ENCODE results near the gene MAPK8.

MAPK8 gene

DNA sequence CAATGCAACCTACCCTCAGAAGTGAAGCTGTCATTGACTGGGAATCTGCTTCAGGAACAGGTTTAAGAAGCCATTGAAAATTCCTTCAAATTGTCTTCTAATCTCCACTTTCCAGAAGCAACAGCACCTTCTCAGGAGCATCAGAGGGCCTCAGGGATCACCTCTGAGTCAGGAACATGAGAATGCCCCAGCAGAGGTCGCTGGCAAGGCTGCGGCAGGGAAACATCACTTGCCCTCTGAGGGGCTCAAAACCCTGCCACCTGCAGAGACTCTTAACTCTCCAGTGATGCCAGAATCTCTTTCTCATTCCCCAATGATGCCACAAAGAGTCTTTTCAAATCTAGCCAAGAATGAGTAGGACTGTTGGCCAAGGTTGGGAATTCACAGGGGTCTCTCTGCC is 5.9 kb upstream of the MAPK8 start:
- TF ChIP-seq, protein P1, sequence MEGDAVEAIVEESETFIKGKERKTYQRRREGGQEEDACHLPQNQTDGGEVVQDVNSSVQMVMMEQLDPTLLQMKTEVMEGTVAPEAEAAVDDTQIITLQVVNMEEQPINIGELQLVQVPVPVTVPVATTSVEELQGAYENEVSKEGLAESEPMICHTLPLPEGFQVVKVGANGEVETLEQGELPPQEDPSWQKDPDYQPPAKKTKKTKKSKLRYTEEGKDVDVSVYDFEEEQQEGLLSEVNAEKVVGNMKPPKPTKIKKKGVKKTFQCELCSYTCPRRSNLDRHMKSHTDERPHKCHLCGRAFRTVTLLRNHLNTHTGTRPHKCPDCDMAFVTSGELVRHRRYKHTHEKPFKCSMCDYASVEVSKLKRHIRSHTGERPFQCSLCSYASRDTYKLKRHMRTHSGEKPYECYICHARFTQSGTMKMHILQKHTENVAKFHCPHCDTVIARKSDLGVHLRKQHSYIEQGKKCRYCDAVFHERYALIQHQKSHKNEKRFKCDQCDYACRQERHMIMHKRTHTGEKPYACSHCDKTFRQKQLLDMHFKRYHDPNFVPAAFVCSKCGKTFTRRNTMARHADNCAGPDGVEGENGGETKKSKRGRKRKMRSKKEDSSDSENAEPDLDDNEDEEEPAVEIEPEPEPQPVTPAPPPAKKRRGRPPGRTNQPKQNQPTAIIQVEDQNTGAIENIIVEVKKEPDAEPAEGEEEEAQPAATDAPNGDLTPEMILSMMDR (IDR thresholded peaks at IDR 0.05; ENCODE audit: low read depth, low read length, missing control alignments), result no peak
- H3K4me3 ChIP-seq (ENCODE audit: low read depth, low read length), result no peak overlapping the region
- DNase-seq (ENCODE audit: low read depth), result no peak

DNA sequence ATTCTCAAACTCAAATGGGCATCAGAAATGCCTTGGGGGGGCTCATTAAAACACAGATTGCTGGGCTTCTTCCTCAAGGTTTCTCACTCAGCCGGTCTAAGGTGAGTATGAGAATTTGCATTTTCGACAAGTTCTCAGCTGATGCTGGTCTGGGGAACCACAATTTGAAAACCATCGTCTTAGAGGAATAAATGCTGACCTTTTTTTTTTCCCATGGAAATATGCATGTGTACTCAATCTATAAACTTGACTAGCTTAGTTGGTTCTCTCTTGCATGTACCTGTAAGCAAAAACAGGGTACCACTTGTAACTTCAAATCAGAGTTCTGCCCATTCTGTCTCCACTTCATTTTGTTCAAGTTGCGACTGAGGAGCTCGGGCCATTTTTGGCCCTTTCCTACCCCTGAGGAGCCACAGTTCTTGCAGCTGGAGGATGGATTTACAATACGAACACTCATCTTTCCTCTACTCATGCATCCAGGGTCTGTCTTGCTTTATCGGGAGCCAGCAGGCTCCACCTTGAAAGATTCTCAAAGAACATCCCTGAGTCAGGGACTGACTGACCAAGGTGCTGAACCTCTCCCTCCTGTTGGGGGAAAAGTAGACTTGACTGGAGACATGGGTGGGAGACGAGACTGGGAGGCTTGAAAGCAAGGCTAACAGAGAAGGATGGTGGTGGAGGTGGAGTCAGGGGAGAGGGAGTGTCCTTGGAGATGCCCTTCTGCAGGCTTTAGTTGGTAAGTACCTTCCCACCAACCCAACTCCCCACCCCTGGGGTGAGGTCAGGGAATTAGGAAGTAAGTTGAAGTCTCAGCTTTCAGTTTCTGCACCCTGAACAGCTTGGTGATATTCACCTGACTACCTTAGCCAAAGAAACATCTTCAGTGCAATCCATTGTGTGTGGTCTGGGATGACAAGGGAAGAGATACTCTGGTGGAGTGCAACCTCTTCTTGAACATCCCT is 3.7 kb upstream of the MAPK8 start:
- TF ChIP-seq, protein P1 (IDR thresholded peaks at IDR 0.05; ENCODE audit: low read depth, low read length, missing control alignments), result no peak
- no peak overlapping the region for H3K4me3 ChIP-seq (ENCODE audit: low read depth, low read length)

DNA sequence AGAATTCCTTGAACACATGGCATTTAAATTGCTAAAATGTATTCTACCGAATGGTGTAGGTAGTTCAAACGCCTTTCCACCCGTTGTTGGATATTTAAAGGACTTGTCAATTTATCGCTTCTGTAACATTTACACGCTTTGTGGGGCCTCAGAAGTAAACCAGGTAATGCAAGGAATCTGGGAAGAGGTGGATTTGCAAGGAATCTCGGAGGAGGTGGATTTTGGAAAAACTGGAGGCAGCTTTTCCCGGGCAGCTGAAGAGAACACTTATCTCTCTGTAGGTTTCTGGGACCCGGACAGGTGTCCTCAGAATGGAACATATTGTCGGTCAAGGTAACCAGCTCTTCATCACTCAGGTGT is 592 bp upstream of the MAPK8 start:
- no peak for DNase-seq (ENCODE audit: low read depth)
- H3K4me3 ChIP-seq (ENCODE audit: low read depth, low read length), result peak overlapping the region; percentile 22
- TF ChIP-seq, protein P1 (IDR thresholded peaks at IDR 0.05; ENCODE audit: low read depth, low read length, missing control alignments), result no peak

More for the DNA sequence above, 3.7 kb upstream of the MAPK8 start:
- no peak for DNase-seq (ENCODE audit: low read depth)

DNA sequence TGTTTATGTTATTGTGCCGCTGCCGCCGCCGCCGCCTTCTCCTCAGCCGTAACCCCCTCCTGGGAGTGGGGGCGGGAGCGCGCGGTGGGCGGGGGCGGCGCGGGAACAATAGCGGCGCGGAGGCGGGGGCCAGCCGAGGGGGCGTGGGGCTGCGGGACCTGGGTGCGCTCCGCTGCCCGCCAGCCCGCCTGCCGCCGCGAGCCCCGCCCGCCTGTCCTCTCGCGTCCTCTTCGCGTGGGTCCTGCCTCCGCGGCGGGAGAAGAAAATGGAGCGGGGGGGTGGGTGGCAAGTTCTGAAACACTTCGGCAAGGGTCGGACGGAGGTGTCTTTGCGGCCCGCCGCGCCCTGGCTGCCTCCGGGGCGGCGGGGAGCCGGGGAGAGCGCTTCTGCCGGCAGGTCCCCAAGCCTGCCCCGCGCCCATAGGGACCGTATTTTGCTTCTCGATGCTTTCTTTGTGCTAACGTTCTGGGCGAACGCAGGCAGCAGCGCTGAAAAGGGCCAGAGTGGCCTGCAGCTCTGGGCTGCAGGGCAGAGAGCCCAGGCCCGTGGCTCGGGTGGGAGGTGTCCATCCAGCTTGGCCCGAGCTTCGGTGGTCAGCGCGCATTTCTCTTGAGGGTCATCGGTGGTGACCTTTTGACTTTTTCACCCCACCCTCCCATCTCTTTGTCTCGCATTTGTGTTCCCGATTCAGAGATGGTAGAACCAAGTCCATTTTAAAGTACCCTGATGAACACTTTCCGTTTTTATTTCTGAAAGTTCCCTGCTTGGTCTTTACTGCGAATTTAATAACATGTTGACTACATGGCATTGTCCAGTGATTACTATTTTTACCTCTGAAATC is 613 bp downstream of the MAPK8 start:
- TF ChIP-seq, protein P1 (IDR thresholded peaks at IDR 0.05; ENCODE audit: low read depth, low read length, missing control alignments), result no peak
- no peak for DNase-seq (ENCODE audit: low read depth)
- H3K4me3 ChIP-seq (ENCODE audit: low read depth, low read length), result peak overlapping the region; percentile 94

DNA sequence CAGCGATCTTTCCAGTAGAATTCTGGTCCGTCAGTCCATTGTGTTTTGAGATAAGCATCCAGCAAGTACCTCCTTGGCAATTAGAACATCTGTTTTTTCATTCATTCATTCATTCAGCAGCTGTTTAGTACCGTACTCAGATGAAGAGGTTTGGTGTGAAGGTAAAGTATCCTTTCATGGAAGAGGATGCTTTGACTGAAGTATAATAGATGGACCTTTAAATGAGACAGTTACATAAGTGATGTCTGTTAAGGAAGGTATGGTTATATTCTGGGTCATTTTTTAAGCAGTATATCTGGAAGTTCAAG is 1.2 kb downstream of the MAPK8 start:
- TF ChIP-seq, protein P1 (IDR thresholded peaks at IDR 0.05; ENCODE audit: low read depth, low read length, missing control alignments), result no peak
- no peak for DNase-seq (ENCODE audit: low read depth)
- peak overlapping the region; percentile 94 for H3K4me3 ChIP-seq (ENCODE audit: low read depth, low read length)

DNA sequence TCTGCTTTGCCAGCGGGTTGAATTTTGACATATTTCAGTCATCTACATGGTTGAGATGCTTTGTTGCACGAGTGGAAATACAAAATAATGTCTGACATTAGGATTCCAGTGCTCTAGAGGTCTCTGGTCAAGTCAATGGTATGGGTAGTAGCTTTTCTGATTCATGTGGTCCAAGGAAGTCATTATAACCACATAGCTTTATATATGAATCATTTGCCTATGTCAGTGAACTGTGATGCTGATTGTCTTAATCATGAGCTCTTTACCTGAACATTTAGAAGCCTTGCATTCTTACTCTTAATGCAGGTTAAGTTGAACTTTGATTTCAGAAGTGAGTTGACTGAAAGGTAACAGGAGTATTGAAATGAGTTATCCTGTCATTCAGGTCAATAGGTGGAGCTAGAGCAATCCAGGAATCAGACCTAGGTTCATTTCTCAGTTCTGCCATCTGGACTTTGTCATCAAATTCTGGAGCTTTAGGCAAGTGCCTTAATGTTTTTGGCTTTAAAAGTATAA is 3.3 kb downstream of the MAPK8 start:
- TF ChIP-seq, protein P1 (IDR thresholded peaks at IDR 0.05; ENCODE audit: low read depth, low read length, missing control alignments), result peak; percentile 39
- no peak for DNase-seq (ENCODE audit: low read depth)
- no peak overlapping the region for H3K4me3 ChIP-seq (ENCODE audit: low read depth, low read length)
